HG03442 (cell line): ENCODE data around the gene MPP2.
"Not testable (repeated sequence)": the region's sequence is repeated elsewhere in the genome, so short reads cannot be mapped to it uniquely, and the experiment has no call there.

Source experiments
- ATAC-seq: cut with Tn5 transposase; IDR thresholded peaks from one replicate; pipeline ENCODE4 v1.9.1; 2021; ENCODE audit warnings: mild to moderate bottlenecking, moderate library complexity; ENCODE audit not compliant: unreplicated experiment

MPP2 gene, protein sequence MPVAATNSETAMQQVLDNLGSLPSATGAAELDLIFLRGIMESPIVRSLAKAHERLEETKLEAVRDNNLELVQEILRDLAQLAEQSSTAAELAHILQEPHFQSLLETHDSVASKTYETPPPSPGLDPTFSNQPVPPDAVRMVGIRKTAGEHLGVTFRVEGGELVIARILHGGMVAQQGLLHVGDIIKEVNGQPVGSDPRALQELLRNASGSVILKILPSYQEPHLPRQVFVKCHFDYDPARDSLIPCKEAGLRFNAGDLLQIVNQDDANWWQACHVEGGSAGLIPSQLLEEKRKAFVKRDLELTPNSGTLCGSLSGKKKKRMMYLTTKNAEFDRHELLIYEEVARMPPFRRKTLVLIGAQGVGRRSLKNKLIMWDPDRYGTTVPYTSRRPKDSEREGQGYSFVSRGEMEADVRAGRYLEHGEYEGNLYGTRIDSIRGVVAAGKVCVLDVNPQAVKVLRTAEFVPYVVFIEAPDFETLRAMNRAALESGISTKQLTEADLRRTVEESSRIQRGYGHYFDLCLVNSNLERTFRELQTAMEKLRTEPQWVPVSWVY

DNA sequence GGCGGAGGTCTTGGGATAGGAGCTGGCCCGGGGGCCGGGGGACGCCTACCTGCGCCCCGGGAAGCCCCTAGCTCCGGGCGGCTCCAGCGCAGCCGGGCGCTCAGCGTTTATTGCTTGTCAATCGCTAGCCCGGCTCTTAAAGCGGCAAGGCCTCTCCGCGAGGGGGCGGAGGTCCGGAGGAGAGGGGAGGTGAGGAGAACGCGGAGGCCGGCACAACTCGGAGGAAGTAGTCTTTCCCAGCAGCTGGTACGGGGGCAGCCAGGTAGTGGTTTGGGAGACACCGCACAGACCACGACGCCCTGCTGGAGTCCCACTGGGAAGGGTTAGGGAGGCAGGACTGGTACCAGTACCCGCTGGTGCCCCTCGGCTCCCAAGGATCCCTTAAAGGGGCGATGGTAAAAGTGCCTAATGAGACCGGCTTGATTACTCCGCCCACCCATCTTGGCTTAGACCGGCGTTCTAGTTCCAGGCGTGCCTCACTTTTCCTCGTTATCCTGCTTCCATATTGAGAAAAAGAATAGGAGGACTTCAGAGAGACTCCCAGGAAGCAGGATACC lies at the start of gene MPP2:
Gene MPP2 (minus strand): TSS at position 112 of the 557 bp plus-strand sequence. CDS start 3,076 bp downstream, outside the sequence.
- no peak for ATAC-seq

DNA sequence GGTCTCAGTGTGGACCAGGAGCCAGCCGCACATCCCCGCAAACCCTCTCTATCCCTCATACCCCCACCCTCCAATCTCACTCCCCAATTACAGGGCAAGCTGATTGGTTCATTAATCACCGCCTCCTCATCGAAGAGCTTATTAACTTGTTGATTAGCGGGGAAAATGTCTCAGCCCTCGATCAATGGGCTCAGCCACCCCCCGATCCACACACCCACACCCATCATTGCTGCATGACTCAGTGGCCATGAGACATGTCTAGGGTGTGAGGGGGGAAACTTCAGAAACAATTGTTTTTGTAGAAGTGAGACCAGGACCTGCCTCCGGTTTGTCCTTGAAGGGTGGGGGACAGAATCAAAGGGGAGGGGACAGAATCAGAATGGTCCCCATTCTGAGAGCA lies 48.9 kb upstream of the MPP2 start:
- ATAC-seq = no peak

DNA sequence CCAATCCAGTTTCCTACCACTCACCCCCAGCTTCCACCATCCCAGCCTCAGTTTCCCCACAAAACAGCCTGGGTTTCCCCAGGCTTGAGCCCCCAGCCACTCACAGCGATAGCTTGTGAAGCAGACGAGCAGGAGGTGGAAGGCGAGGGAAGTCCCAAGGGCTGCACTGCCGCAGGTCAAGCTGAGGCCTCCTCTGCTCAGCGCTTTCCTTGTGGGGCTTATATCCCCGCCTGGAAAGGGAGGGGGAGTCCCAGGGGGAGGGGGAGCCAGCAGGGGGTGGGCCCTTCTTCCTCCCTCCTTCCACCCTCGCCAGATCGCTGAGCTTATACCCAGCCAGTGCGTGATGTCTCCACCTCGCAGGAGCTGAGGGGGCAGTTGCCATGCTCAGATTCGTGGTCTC lies 46.4 kb upstream of the MPP2 start, which contains the start of gene PYY:
Gene PYY (minus strand): TSS at position 195 of the 400 bp plus-strand sequence. CDS start 457 bp downstream, outside the sequence.
- no peak for ATAC-seq

DNA sequence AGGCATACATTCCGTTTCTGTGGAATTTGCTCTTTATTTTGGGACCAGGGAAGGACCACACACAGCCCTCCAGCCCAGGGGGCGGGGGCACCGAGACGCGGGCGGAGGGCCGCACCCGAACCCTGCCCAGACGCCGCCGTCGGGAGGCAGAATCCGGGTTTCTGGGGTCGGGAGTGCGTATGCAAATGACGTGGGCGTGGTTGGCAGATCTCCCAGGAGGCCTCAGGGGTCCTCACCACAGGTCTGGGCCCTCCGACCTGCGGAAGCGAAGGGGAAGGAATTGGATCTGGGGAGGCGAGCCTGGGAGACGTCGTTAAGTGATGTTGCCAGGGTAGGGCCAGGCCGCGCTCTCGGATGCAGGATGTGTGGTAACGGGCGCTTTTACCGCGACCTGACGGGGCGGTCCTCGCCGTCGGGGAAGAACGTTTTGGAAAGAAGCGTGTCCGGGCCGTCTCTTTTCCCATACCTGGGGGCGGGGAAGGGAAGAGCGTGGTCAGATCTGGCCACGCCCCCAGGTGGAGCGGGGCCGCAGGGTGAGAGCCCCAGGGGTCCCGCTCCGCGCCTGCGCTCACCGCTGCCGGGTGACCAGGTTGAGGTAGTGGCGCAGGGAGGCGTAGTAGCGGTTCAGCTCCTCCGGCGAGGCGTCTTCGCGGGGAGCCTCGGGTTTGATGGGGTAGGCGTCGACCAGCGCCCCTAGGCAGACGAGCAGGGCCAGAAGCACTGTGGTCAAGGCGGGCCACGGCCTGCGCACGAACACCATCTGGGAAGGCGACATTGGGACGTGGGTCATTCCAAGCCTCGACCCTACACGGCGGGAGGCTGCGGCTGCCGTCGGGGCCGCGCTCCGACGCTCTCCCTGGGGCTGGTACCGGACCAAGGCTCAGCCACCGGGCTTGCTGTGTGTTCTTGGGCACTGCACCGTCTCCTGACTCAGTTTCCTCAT lies 45.7 kb upstream of the MPP2 start:
- ATAC-seq = no peak

DNA sequence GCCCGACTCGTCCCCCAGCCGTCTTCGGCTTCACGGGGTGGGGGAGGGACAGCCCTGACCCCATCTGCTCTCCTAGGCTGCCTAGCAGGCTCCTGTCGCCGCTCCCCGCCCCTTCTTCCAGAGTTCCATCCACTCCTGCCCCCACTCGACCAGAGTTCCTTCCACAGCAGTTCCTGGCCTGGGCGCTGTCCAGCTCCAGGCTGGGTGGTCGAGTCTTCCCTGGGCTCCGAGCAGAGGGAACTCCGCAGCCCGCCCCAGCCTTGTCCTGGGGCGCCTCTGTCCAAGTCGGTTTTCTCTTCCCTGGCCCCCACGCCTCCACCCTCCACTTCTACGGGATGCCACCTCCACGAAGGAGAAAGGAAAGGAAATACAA lies 45.0 kb upstream of the MPP2 start:
- ATAC-seq = no peak

DNA sequence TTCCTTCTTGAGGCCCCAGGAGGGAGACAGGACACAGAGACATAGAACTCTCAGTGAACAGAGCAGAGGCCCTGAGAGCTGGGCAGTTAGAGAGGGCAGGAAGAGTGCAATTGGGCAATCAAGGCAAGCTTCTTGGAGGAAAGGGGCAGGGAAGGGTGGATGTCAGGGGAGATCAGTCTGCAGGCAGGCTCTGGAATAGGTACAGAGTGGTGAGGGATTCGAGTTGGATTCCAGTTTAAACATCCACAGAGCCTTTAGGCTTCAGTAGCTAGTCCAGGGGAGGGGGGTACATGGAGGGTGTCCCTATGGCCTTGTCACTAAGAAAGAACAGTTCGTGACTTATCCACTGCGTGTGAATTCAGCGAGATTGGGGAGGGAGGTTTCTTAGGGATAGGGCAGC lies 44.4 kb upstream of the MPP2 start:
- no peak for ATAC-seq

DNA sequence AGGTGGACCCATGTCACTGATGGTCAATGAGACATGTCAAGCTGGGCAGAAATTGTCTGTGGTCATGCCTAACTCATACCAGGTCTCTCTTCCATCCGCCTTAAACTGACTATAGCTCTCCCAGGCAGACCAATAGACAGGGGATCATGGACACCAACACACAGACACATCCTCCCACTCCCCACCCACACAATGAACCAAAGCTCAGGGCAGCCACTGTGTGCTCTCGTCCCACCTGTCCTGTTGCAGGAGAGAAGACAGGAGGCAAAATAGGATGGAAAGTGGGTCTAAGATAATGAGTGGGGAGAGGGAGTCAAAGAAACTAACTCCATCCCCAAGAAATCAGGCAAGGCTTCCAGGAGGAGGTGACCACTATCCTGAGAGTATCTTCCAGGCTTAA lies 43.2 kb upstream of the MPP2 start:
- ATAC-seq = no peak

DNA sequence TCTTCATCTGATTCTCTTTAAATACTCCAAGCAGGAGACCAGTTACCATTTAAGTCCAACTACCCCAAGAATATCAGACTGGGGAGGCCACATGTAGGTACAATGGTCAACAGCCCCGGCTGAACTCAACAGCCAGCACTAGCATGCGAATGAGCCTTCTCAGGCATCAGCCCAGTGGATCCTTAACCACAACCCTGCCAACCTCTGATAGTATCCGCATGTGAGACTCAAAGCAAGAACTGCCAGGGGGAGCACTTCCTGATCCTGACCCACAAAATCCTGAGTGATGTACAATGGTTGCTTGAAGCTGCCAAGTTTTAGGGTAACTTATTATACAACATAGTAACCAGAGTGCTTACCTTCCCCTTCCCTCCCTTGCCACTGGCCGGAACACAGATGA lies 42.4 kb upstream of the MPP2 start:
- no peak for ATAC-seq

DNA sequence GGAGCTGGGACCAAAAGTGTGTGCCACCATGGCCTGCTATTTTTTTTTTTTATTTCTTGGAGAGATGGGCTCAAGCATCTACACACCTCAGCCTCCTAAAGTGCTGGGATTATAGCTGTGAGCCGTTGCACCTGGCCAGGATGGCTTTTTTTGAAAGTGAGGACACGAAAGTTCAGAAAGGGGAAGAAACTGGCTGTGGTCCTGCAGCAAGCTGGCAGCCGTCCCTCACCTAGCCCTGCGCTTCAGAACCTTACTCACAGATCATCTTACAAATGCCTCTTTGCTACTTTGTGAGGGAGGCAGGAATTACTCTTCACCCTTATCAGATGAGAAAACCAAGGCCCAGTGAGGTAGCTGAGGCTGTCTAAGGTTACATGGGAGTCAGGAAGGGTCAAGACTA lies 39.4 kb upstream of the MPP2 start:
- ATAC-seq = no peak

DNA sequence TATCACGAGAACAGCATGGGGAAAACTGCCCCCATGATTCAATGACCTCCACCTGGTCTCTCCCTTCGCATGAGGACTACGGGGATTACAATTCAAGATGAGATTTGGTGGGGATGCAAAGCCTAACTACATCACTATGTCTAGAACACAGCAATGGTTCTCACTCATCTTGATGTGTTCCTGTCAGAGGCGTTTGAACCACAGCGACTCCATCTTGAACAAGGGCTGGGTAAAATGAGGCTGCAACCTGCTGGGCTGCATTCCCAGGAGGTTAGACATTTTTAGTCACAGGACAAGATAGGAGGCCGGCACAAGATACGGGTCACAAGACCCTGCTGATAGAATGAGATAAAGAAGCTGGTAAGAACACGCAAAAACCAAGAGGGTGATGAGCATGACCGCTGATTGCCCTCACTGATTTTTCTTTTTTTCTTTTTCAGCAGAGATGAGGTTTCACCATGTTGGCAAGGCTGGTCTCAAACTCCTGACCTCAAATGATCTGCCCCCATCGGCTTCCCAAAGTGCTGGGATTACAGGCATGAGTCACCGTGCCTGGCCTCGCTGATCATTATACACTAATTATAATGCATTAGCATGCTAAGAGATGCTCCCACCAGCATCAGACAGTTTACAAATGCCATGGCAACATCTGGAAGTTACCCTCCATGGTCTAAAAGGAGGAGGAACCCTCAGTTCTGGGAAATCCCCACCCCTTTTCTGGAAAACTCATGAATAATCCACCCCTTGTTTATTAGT lies 37.9 kb upstream of the MPP2 start:
- no peak for ATAC-seq

DNA sequence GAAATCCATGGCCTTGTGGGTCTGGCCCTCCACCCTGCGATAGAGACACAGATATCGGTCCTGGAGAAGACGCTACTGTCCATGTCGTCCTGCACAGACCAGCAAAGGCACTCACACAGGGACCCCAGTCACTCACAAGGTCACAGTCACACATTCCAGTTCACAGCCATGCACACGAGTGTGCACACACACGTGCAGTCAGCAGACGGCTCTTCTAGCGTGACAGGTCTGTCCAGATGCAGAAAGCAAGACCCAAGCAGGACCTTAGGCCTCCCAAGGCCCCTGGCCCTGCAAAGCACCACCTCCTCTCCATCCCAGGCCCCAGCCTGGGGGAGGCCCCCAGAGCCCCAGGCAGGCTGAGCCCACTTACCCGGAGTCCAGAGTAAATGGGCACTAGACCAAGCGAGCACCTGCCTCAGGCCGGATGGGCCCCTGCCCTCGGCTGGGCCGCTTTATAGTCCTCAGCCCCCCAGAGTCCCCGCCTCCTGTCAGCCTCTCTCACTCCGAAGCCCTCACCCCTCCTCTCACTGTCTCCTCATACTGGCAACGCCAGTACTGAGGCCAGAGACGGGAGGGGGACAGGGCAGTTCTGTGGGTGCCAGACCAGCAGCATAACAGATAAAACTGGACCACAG lies 34.8 kb upstream of the MPP2 start, which contains the start of gene PPY:
Gene PPY (minus strand): TSS at position 426 of the 635 bp plus-strand sequence. CDS start 822 bp downstream, outside the sequence.
- no peak for ATAC-seq

DNA sequence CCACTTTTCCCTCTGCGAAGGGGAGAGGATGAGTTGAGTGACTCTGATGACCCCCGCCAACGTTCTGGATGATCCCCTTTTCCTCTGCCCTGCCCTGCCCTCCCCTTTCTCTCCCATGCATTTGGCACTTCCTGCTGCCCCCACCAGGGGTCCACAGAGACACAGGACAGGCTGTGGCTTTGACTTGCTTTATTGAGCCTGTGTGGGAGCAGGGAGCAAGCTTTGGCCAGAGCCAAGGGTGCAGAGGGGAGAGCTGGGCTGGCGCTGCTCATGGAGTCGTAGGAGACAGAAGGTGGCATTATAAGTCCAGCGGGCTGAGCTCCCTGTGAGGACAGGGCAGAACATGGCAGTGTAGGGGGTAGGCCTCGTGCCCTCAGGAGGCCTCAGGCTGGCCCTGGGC lies 33.3 kb upstream of the MPP2 start:
- ATAC-seq = no peak

DNA sequence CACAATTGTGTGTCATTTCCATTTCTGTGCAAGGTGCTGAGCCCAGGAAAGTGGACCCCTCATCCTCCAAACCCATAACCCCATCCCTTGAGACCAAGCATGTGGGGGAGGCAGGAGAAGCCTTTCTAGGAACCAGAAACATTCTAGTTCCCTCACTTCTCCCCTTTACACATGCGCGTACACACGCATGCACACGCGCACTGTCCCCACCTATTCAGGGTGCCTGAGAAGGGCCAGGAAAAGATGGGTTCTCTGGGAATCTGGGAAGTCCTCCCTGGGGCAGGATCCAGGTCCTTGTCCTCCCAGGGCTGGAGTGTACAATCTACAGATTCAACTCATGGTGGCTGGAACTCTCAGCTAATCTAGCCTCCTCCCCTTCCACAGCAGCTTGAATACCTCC lies 32.5 kb upstream of the MPP2 start:
- ATAC-seq = no peak

DNA sequence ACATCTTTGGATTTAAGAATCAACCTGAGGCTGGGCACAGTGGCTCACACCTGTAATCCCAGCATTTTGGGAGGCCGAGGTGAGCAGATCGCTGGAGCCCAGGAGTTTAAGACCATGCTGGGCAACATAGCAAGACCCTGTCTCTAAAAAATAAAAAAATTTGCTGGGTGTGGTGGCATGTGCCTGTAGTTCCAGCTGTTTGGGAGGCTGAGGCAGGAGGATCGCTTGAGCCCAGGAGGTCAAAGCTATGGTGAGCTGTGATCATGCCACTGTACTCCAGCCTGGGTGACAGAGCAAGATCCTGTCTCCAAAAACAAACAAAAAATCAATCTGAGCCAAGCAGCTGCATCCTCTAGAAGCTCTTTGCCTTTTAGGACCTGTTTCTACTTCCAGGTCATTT lies 32.1 kb upstream of the MPP2 start:
- not testable (repeated sequence) for ATAC-seq

DNA sequence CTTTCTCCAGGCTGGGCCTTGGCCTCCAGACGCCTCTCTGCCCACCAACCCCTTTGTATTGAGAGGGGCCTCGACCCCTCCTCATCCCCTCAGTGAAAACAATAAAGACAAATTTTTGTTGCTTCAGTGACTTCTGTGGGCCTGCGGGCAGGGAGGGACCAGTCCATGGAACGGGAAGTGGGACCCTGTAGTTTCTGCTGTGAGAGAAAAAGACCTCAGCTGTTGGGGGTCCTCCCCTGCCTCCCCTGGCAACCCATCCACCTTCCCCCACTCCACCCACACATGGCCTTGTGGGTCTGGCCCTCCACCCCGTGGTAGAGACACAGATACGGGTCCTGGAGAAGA lies 31.5 kb upstream of the MPP2 start:
- ATAC-seq = no peak

DNA sequence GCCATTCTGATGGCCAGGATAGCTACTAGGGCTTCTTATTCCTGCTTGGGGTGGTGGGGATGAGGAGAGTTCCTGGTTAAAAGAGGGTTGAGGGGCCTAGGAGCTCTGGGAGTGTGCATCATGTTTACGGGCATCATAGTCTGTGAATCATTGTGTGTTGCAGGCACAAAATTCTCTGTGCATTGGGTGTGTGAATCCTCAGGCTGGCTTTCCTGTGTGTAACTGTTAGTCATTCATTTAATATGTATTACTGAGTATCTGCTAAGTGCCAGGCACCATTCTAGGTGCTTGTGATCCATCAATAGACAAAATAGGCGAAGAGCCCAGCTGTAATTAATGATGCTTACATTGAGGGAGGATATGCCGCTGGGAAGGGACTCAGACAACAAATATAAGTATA lies 29.1 kb upstream of the MPP2 start:
- ATAC-seq = no peak

DNA sequence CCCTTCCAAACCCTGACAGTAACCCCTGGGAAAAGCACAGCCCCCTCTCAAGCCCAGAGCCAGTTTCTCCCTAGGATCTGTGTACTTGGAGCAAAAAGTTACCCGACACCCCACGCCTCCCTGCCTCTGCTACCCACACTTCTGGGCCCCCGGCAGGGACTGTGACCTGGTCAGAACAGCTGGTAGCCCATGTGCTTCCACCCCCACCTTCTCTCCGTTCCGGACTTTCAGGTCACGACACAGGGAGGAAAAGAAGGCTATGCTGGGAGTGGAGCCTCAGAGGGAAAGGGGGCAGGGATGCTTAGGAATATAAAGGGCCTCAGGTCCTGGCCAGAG lies 28.6 kb upstream of the MPP2 start:
- ATAC-seq = no peak

DNA sequence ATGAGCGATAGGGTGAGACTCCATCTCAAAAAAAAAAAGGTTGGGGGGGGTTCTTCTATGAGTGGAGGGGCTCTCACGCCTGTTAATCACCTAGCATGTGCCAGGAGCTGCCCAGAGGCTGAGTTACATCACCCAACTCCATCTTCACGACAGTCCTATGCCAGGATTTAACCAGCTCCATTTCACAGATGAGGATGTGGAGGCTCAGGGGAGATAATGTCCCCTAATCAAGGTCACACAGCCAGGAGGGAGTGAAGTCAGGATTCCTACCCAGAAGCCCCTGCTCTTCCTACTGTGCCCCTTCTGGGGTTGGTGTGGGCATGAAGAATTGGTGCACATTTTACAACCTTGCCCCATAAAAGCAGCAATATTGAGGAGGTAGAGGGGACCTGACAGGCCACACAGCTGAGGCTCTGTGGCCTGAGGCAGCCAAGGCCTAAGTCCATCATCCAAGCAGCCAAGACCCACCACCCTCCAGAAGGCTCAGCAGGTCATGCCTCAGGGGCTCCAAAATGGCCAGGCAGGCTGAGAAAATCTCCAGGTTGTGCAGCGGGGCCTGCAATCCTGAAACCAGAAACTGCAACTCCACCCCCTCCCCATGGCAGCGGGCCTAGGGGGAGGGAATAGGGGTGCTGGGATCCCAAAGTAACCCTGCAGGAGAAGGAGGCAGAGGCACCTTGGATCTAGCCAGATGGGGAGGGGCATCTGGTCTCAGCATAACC lies 28.0 kb upstream of the MPP2 start:
- ATAC-seq = no peak

DNA sequence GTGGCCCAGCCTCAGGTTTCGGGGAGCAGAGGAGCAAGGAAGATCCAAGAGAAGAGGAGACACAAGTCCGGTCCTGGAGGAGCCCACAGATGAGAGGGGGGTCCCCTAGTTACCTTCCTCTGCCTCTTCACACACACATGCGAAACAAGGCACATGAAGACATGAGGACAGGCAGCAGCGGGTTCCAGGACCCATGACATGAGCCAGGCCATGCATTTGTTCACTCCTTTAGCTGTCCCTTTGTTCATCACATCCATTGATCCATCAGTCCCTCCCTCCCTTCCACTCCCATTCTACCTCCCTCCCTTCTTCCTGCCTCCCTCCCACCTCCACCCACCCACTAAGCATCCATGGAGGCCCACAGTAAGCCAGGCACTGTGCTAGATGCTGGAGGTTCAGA lies 25.6 kb upstream of the MPP2 start:
- ATAC-seq = no peak

DNA sequence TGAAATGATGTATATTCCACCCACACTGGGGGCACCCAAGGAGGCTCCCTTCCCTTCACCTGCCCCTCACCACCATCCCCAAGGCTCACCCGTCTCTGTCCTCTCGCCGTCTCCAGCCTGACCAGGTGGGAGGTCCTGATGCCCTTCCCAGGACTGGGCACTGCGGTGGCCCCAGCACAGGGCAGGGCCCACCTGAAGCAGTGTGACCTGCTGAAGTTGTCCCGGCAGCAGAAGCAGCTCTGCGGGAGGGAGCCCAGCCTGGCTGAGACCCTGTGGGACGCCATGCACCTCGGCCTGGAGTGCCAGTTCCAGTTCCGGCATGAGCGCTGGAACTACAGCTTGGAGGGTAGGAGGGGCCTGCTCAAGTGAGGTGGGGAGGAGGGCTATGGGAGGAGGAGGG lies 25.0 kb upstream of the MPP2 start:
- no peak for ATAC-seq
